ENCODE measurements around the gene OPRL1. TPM values are rescaled to one million over a fixed set of nuclear protein-coding genes. Genes with fewer than 3 reads are reported as not detected.

OPRL1 gene
- polyA plus RNA-seq, 3 donors, result 7.0 to 9.0 (median 8.8) TPM

- no peak for DNase-seq
- intact Hi-C loops (cut with micrococcal nuclease), result loop anchor here (2.0 to 10.0 kb wide), 5 partner anchors 17 to 537 kb away; partner anchors contain the start of genes PRPF6 (in 2 of the 2), PPDPF (in 1 of the 2), RGS19 (in 1 of the 2) and UCKL1 (in 1 of the 2)
- Histone ChIP-seq H3K4me3 (replicated peaks in 1 of 3; ENCODE audit: low read depth in 2 of 3, low read length in 3 of 3) (peak overlapping the region in 2 of 3 experiments; percentile 42 to 82), H3K79me2 (ENCODE audit: insufficient read depth, low read length) (peaks cover 4% of the 10 kb centered on the region), H3K4me2 (replicated peaks; ENCODE audit: extremely low read depth, low read length, poor library complexity, severe bottlenecking) (peak overlapping the region; percentile 92), H3K36me3 (replicated peaks in 1 of 2; ENCODE audit: control insufficient read depth in 1 of 2, insufficient read depth in 2 of 2, low read length in 2 of 2) (no peaks in the 10 kb centered on the region), H3K9me3 (replicated peaks in 1 of 2; ENCODE audit: control insufficient read depth in 1 of 2, insufficient read depth in 1 of 2, low read length in 2 of 2) (no peaks in the 10 kb centered on the region), H4K20me1 (ENCODE audit: insufficient read depth, low read length) (peaks cover 5% of the 10 kb centered on the region), H3K27me3 (ENCODE audit: control insufficient read depth in 2 of 2, insufficient read depth in 2 of 2, low read length in 2 of 2) (peaks cover 0 to 3% of the 10 kb centered on the region in 2 donors), H3K9ac (ENCODE audit: insufficient read depth, low read length, poor library complexity, severe bottlenecking) (peak overlapping the region; percentile 68), H3K27ac (ENCODE audit: low read depth in 1 of 2, low read length in 2 of 2) (peak overlapping the region in 1 of 2 donors; percentile 67), H2AFZ (ENCODE audit: insufficient read depth, low read depth, low read length, poor library complexity, severe bottlenecking) (peak overlapping the region; percentile 91), H3K4me1 (ENCODE audit: control insufficient read depth in 1 of 2, insufficient read depth in 2 of 2, low read length in 2 of 2) (peaks cover 34 to 52% of the 10 kb centered on the region in 2 donors)
- Mint-ChIP-seq H3K27me3 (ENCODE audit: low read depth in 3 of 3) (peaks cover 6 to 34% (median 20%) of the 10 kb centered on the region in 3 donors), H3K4me1 (peaks cover 43% of the 10 kb centered on the region), H3K36me3 (no peaks in the 10 kb centered on the region), H3K9me3 (no peaks in the 10 kb centered on the region), H3K4me3 (peak overlapping the region; percentile 72 to 82), H3K27ac (peak overlapping the region in 1 of 7 donors; percentile 9)
- WGBS (ENCODE audit: insufficient coverage), result 58% methylated on average over 5 of the region's 5 CpGs
- no peak for TF ChIP-seq CTCF (IDR thresholded peaks at IDR 0.05)
These were observed 17.6 kb upstream of the OPRL1 start for GRCh38 chr20:64062276-64062595.

DNA sequence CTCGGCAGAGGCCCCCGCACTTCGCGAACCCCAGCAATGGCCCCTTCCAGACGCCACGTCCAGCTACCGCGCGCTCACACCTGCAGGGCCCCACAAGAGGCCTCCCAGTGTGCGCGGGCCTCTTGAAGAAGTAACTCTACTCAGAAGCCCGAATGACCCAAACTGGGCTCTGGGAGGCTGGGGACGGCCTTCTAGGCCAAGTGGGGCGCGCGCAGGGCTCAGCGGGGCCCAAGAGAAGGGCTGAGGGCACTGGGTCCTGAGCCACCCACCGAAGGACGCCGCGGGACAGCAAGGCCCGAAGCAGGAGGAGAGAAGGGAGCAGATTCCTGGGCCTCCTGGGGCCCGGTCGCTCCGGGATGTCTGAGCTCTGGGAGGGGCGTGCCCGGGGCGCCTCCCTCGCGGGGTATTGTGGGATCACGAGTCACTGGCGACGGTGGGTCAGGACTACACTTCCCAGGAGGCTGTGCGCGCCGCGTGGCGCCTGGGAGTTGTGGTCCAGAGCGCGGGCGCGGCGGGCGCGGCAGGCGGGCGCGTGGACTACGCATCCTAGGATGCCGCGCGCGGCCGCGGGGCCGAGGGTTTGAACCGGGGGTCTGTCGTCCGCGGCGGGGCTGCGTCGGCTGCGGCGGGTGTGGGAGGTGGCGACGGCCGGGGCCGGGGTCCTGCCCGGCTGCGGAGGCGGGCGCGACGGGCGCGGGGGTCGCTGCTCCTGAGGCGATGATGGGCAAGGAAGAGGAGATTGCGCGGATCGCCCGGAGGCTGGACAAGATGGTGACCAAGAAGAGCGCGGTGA, 17.1 kb upstream of the OPRL1 start, which contains the start of gene TCEA2:
TSS of gene TCEA2 (plus strand) at position 603 of the 793 bp plus-strand sequence. CDS start at position 718, 115 bp downstream.
- Histone ChIP-seq H3K4me1 (ENCODE audit: control insufficient read depth in 1 of 2, insufficient read depth in 2 of 2, low read length in 2 of 2) (peaks cover 32 to 53% of the 10 kb centered on the region in 2 donors), H3K4me2 (replicated peaks; ENCODE audit: extremely low read depth, low read length, poor library complexity, severe bottlenecking) (peak within 1 kb of the TSS; percentile 92), H4K20me1 (ENCODE audit: insufficient read depth, low read length) (peaks cover 5% of the 10 kb centered on the region), H3K27me3 (ENCODE audit: control insufficient read depth in 2 of 2, insufficient read depth in 2 of 2, low read length in 2 of 2) (no peaks in the 10 kb centered on the region), H3K9me3 (replicated peaks in 1 of 2; ENCODE audit: control insufficient read depth in 1 of 2, insufficient read depth in 1 of 2, low read length in 2 of 2) (no peaks in the 10 kb centered on the region), H3K4me3 (replicated peaks in 1 of 3; ENCODE audit: low read depth in 2 of 3, low read length in 3 of 3) (peak within 1 kb of the TSS; percentile 65 to 82 (median 68)), H3K36me3 (replicated peaks in 1 of 2; ENCODE audit: control insufficient read depth in 1 of 2, insufficient read depth in 2 of 2, low read length in 2 of 2) (no peaks in the 10 kb centered on the region), H3K9ac (ENCODE audit: insufficient read depth, low read length, poor library complexity, severe bottlenecking) (peak within 1 kb of the TSS; percentile 68), H2AFZ (ENCODE audit: insufficient read depth, low read depth, low read length, poor library complexity, severe bottlenecking) (peak within 1 kb of the TSS; percentile 91), H3K79me2 (ENCODE audit: insufficient read depth, low read length) (peaks cover 4% of the 10 kb centered on the region), H3K27ac (ENCODE audit: low read depth in 1 of 2, low read length in 2 of 2) (peak within 1 kb of the TSS in 1 of 2 donors; percentile 67)
- DNase-seq, result peak; percentile 87 to 90 (median 89)
- no peaks in the 10 kb centered on the region for H3K9me3 Mint-ChIP-seq
- intact Hi-C loops (cut with micrococcal nuclease), result loop anchor here (1.0 to 10.0 kb wide), 6 partner anchors 16 to 538 kb away; partner anchors contain the start of genes PRPF6 (in 2 of the 2), RGS19 (in 2 of the 2), PPDPF (in 1 of the 2) and UCKL1 (in 1 of the 2)
- no peak for TF ChIP-seq CTCF (IDR thresholded peaks at IDR 0.05)
- H3K4me3 Mint-ChIP-seq, result peak within 1 kb of the TSS; percentile 82 to 87
- peak within 1 kb of the TSS in 5 of 7 donors; percentile 18 to 81 (median 50) for H3K27ac Mint-ChIP-seq
- peaks cover 42% of the 10 kb centered on the region for H3K4me1 Mint-ChIP-seq
- no peaks in the 10 kb centered on the region for H3K36me3 Mint-ChIP-seq
- H3K27me3 Mint-ChIP-seq (ENCODE audit: low read depth in 3 of 3), result peaks cover 2 to 29% (median 20%) of the 10 kb centered on the region in 3 donors
- WGBS (ENCODE audit: insufficient coverage), result 7% methylated on average over 77 of the region's 85 CpGs

Measured in CD14-positive monocyte (primary cell).